ENCODE results near the gene AKR7A2. TPM values are rescaled to one million over a fixed set of nuclear protein-coding genes. Genes with fewer than 3 reads are reported as not detected.

The AKR7A2 gene
- 34.4 to 54.8 TPM (median 52.5 TPM) in 5 replicates for total RNA-seq (2022; extraction: Qiagen RNA extraction; ENCODE audit: low read depth)

GRCh38 chr1:19311931-19312781 lies at the start of gene AKR7A2, which contains the start of gene SLC66A1:
TSS of gene AKR7A2 (minus strand) at chr1:19312144. CDS start at chr1:19312124, 20 bp downstream.
TSS of gene SLC66A1 (plus strand) at chr1:19312326. CDS start at chr1:19317678, 5,352 bp downstream.

GRCh38 chr1:19288324-19289241 lies 23.4 kb downstream of the AKR7A2 start, which contains the start of gene AKR7A3:
TSS of gene AKR7A3 (minus strand) at chr1:19288770. CDS start at chr1:19288709, 61 bp downstream.

Other genes starting within 250 kb of the AKR7A2 start
- gene UBR4, start 101.9 kb downstream of the AKR7A2 start, total RNA-seq (2022; extraction: Qiagen RNA extraction; ENCODE audit: low read depth): 91.6 to 131 TPM (median 105 TPM) in 5 replicates
- gene EMC1, start 60.6 kb downstream of the AKR7A2 start, total RNA-seq (2022; extraction: Qiagen RNA extraction; ENCODE audit: low read depth): 27.0 to 37.6 TPM (median 34.2 TPM) in 5 replicates
- gene MRTO4, start 60.3 kb downstream of the AKR7A2 start, total RNA-seq (2022; extraction: Qiagen RNA extraction; ENCODE audit: low read depth): 69.5 to 77.2 TPM (median 70.8 TPM) in 5 replicates
- 0.08 to 0.24 TPM (median 0.15 TPM) in 4 of 5 replicates, not detected in the other for gene AKR7A3, start 23.4 kb downstream of the AKR7A2 start, total RNA-seq (2022; extraction: Qiagen RNA extraction; ENCODE audit: low read depth)
- 16.7 to 25.9 TPM (median 22.4 TPM) in 5 replicates for gene SLC66A1, start 182 bp upstream of the AKR7A2 start, total RNA-seq (2022; extraction: Qiagen RNA extraction; ENCODE audit: low read depth)
- 225 to 249 TPM (median 228 TPM) in 5 replicates for gene CAPZB, start 173.4 kb upstream of the AKR7A2 start, total RNA-seq (2022; extraction: Qiagen RNA extraction; ENCODE audit: low read depth)

All from A549 treated with RU486 at 1 μM for 4 hours (cell line).